Ovary (tissue), 3 donors: ENCODE data around the gene NKX6-2.

Source experiments
- EP300 ChIP-seq: sonication (generic); formaldehyde crosslinking; IDR thresholded peaks from one replicate; pipeline ENCODE4 v1.6.1; 2017; ENCODE audit warnings: antibody characterized with exemption
- POLR2A ChIP-seq: fragments of 450-650 bp; IDR thresholded peaks from one replicate; pipeline ENCODE4 v1.6.1; 2017; ENCODE audit warnings: antibody characterized with exemption, mild to moderate bottlenecking, moderate library complexity
- TF ChIP-seq, protein P1 (sequence below), 3 donors: fragments of 450-650 bp in 2 of 3; fragments of 200-600 bp in 1 of 3; IDR thresholded peaks; one replicate each; pipeline versions ENCODE4 v1.5.1 to v1.8.0; 2016 to 2022; ENCODE audit warnings: antibody characterized with exemption in 3 of 3, mild to moderate bottlenecking in 1 of 3
- donor health status: DM: no; HTN: no; CAD: no.

DNA sequence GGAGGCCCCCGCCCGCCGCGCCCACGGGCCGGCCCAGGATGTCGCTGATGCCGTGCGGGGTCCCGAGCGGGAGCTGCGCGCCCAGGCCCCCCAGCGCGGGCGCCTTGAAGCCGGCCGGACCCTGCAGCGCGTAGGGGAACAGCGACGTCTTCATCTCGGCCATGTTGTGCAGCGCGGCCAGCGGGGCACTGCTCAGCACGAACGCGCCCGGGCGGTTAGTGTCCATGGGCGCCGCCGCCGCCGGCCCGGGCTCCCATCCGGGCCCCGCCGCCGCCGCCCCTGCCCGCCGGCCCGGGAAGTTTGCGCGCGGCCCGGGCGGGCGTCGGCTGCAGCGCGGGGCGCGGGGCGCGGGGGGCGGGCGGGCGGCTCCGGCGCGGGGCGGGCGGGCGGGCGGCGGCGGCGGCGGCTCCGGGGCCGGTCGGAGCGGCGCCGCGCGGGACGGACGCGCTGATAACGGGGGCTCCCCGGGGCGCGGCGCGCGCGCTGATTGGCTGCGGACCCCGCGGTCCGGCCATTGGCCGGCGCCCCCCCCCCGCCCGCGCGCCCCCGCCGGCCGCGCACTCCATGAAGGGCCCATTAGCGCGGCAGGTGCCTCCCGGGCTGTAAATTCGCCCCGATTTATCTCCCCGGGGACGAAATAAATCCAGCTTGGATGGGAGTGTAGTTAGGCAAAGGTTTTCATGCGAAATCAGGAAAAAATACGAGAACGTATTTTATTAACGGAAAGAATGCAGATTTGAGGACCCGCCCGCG lies at the start of gene NKX6-2:
- TF ChIP-seq, protein P1, sequence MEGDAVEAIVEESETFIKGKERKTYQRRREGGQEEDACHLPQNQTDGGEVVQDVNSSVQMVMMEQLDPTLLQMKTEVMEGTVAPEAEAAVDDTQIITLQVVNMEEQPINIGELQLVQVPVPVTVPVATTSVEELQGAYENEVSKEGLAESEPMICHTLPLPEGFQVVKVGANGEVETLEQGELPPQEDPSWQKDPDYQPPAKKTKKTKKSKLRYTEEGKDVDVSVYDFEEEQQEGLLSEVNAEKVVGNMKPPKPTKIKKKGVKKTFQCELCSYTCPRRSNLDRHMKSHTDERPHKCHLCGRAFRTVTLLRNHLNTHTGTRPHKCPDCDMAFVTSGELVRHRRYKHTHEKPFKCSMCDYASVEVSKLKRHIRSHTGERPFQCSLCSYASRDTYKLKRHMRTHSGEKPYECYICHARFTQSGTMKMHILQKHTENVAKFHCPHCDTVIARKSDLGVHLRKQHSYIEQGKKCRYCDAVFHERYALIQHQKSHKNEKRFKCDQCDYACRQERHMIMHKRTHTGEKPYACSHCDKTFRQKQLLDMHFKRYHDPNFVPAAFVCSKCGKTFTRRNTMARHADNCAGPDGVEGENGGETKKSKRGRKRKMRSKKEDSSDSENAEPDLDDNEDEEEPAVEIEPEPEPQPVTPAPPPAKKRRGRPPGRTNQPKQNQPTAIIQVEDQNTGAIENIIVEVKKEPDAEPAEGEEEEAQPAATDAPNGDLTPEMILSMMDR (IDR thresholded peaks at IDR 0.05), result no peak
- TF ChIP-seq POLR2A, result no peak
- no peak for TF ChIP-seq EP300
